Measurements from ENCODE around the gene TRABD2B. TPM values are rescaled to one million over a fixed set of nuclear protein-coding genes. Genes with fewer than 3 reads are reported as not detected.

The TRABD2B gene
- total and polyA plus RNA-seq, 4 donors: 0.28 to 2.6 (median 1.3) TPM

DNA sequence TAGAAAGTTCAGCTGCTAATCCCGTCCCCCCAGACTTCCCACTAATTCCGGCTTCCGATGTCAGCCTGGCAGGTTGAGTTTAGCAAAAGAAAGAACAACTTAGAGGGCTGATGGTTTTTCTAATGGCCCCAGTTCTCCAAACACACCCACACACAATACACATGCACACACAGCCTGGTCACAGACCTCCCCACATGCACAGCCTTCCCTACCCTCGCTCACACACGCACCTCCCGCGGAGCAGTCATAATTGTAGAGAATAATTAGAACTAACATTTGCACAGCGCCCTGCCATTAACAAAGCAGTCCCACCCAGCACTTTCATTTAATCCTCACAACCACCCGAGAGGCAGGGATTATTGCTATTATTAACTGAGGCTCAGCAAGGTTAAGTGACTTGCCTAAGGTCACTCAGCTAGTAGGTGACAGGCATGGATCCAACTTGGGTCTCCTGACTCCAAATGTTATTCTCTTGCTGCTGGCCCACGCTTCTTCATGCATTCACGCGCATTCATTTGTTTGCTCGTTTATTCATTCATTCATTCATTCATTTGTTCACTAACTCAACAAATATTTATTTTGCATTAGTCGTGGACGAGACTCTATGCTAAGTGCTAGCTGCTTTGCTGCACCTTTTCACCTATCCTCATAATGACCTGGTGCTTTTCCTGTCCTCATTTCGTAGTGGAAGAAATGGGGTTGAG is 284.4 kb downstream of the TRABD2B start:
- Histone ChIP-seq H3K36me3 (ENCODE audit: control insufficient read depth in 4 of 4, insufficient read depth in 3 of 4, low read depth in 1 of 4, low read length in 3 of 4) (no peaks in the 10 kb centered on the region), H3K9me3 (ENCODE audit: control insufficient read depth in 4 of 4, low read length in 3 of 4) (no peaks in the 10 kb centered on the region), H3K4me1 (ENCODE audit: control insufficient read depth in 4 of 4, insufficient read depth in 4 of 4, low read length in 3 of 4) (peaks cover 9 to 23% (median 15%) of the 10 kb centered on the region in 4 donors), H3K9ac (ENCODE audit: low read depth in 1 of 2, low read length in 2 of 2) (no peak overlapping the region), H3K4me3 (ENCODE audit: low read depth in 1 of 3, low read length in 3 of 3) (no peak overlapping the region), H3K27me3 (ENCODE audit: control insufficient read depth in 4 of 4, insufficient read depth in 4 of 4, low read length in 3 of 4) (peaks cover 3 to 17% (median 7%) of the 10 kb centered on the region in 4 donors), H3K27ac (ENCODE audit: low read depth in 1 of 2, low read length in 2 of 2) (no peak overlapping the region)
- whole genome bisulfite sequencing: 72% methylated on average over 16 of the region's 16 CpGs
- no peak for TF ChIP-seq EGR1 (IDR thresholded peaks at IDR 0.05; ENCODE audit: low read depth in 2 of 2)
- TF ChIP-seq, protein P1, sequence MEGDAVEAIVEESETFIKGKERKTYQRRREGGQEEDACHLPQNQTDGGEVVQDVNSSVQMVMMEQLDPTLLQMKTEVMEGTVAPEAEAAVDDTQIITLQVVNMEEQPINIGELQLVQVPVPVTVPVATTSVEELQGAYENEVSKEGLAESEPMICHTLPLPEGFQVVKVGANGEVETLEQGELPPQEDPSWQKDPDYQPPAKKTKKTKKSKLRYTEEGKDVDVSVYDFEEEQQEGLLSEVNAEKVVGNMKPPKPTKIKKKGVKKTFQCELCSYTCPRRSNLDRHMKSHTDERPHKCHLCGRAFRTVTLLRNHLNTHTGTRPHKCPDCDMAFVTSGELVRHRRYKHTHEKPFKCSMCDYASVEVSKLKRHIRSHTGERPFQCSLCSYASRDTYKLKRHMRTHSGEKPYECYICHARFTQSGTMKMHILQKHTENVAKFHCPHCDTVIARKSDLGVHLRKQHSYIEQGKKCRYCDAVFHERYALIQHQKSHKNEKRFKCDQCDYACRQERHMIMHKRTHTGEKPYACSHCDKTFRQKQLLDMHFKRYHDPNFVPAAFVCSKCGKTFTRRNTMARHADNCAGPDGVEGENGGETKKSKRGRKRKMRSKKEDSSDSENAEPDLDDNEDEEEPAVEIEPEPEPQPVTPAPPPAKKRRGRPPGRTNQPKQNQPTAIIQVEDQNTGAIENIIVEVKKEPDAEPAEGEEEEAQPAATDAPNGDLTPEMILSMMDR (IDR thresholded peaks at IDR 0.05; ENCODE audit: low read depth, low read length, missing input control): no peak
- DNase-seq (ENCODE audit: low spot score): no peak

DNA sequence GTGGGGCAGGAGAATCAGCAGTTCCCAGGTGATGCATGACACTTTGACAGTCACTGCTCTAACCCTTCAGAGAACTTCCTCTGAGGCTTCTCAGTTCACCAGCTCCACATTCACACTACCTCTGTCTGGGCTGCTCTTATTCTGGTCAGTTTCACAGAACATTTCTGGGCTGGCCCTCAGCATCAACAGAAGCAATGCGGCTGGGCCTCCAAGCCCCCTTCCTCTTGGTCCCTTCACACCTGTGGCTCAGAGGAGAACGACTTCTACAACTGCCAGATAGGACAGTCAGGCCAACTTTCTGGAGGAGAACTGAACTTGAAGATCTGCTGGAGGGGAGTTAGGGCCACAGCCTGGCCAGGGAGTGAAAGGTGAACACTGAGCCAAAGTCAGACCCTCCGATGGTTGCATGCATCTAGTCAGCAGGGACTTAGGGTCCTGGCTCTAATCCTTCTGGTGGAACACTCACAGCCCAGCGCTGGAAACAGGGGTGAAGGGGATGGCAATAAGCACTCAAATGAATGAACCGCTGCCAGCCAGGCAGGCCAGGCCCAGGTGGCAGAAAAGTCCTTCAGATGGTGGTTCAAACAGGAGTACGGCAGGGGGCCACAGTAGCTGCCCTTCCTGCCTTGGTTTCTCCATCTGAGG is 285.2 kb downstream of the TRABD2B start:
- Histone ChIP-seq H3K27ac (ENCODE audit: low read depth in 1 of 2, low read length in 2 of 2) (no peak overlapping the region), H3K4me1 (ENCODE audit: control insufficient read depth in 4 of 4, insufficient read depth in 4 of 4, low read length in 3 of 4) (peaks cover 9 to 23% (median 15%) of the 10 kb centered on the region in 4 donors), H3K36me3 (ENCODE audit: control insufficient read depth in 4 of 4, insufficient read depth in 3 of 4, low read depth in 1 of 4, low read length in 3 of 4) (no peaks in the 10 kb centered on the region), H3K9me3 (ENCODE audit: control insufficient read depth in 4 of 4, low read length in 3 of 4) (no peaks in the 10 kb centered on the region), H3K4me3 (ENCODE audit: low read depth in 1 of 3, low read length in 3 of 3) (no peak overlapping the region), H3K27me3 (ENCODE audit: control insufficient read depth in 4 of 4, insufficient read depth in 4 of 4, low read length in 3 of 4) (peaks cover 3 to 17% (median 8%) of the 10 kb centered on the region in 4 donors), H3K9ac (ENCODE audit: low read depth in 1 of 2, low read length in 2 of 2) (no peak overlapping the region)
- WGBS: 78% methylated on average over 6 of the region's 6 CpGs
- DNase-seq (ENCODE audit: low spot score): no peak
- TF ChIP-seq SP1 (IDR thresholded peaks at IDR 0.05) (no peak), HNF4A (conservative IDR thresholded peaks at IDR 0.05) (no peak), NR2F2 (IDR thresholded peaks at IDR 0.05) (no peak), HNF4G (IDR thresholded peaks at IDR 0.05) (no peak), FOXA2 (IDR thresholded peaks at IDR 0.05) (no peak), TAF1 (conservative IDR thresholded peaks at IDR 0.05) (no peak), GABPA (IDR thresholded peaks at IDR 0.05 in 1 of 2, conservative IDR thresholded peaks at IDR 0.05 in 1 of 2) (no peak), JUND (IDR thresholded peaks at IDR 0.05) (no peak), EGR1 (IDR thresholded peaks at IDR 0.05; ENCODE audit: low read depth in 2 of 2) (no peak), FOXA1 (IDR thresholded peaks at IDR 0.05) (no peak), RAD21 (IDR thresholded peaks at IDR 0.05) (no peak), RXRA (IDR thresholded peaks at IDR 0.05) (no peak), YY1 (IDR thresholded peaks at IDR 0.05) (no peak)
- TF ChIP-seq, protein P2, sequence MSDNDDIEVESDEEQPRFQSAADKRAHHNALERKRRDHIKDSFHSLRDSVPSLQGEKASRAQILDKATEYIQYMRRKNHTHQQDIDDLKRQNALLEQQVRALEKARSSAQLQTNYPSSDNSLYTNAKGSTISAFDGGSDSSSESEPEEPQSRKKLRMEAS (IDR thresholded peaks at IDR 0.05): no peak
- TF ChIP-seq, protein P1 (IDR thresholded peaks at IDR 0.05; ENCODE audit: low read depth, low read length, missing input control): no peak
- TF ChIP-seq, protein P3, sequence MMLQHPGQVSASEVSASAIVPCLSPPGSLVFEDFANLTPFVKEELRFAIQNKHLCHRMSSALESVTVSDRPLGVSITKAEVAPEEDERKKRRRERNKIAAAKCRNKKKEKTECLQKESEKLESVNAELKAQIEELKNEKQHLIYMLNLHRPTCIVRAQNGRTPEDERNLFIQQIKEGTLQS (IDR thresholded peaks at IDR 0.05): no peak
- TF ChIP-seq, protein P4, sequence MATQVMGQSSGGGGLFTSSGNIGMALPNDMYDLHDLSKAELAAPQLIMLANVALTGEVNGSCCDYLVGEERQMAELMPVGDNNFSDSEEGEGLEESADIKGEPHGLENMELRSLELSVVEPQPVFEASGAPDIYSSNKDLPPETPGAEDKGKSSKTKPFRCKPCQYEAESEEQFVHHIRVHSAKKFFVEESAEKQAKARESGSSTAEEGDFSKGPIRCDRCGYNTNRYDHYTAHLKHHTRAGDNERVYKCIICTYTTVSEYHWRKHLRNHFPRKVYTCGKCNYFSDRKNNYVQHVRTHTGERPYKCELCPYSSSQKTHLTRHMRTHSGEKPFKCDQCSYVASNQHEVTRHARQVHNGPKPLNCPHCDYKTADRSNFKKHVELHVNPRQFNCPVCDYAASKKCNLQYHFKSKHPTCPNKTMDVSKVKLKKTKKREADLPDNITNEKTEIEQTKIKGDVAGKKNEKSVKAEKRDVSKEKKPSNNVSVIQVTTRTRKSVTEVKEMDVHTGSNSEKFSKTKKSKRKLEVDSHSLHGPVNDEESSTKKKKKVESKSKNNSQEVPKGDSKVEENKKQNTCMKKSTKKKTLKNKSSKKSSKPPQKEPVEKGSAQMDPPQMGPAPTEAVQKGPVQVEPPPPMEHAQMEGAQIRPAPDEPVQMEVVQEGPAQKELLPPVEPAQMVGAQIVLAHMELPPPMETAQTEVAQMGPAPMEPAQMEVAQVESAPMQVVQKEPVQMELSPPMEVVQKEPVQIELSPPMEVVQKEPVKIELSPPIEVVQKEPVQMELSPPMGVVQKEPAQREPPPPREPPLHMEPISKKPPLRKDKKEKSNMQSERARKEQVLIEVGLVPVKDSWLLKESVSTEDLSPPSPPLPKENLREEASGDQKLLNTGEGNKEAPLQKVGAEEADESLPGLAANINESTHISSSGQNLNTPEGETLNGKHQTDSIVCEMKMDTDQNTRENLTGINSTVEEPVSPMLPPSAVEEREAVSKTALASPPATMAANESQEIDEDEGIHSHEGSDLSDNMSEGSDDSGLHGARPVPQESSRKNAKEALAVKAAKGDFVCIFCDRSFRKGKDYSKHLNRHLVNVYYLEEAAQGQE (IDR thresholded peaks at IDR 0.05): no peak
- TF ChIP-seq, protein P5, sequence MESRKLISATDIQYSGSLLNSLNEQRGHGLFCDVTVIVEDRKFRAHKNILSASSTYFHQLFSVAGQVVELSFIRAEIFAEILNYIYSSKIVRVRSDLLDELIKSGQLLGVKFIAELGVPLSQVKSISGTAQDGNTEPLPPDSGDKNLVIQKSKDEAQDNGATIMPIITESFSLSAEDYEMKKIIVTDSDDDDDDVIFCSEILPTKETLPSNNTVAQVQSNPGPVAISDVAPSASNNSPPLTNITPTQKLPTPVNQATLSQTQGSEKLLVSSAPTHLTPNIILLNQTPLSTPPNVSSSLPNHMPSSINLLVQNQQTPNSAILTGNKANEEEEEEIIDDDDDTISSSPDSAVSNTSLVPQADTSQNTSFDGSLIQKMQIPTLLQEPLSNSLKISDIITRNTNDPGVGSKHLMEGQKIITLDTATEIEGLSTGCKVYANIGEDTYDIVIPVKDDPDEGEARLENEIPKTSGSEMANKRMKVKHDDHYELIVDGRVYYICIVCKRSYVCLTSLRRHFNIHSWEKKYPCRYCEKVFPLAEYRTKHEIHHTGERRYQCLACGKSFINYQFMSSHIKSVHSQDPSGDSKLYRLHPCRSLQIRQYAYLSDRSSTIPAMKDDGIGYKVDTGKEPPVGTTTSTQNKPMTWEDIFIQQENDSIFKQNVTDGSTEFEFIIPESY (IDR thresholded peaks at IDR 0.05): no peak
